HG03521 (cell line): ENCODE measurements around the gene CACNA1C.

Experiments used
- ATAC-seq: cut with Tn5 transposase; IDR thresholded peaks from one replicate; pipeline ENCODE4 v1.9.1; 2021; ENCODE audit warnings: mild to moderate bottlenecking, moderate library complexity; ENCODE audit not compliant: unreplicated experiment

The CACNA1C gene

GRCh38 chr12:2309647-2310046, 256.9 kb downstream of the CACNA1C start:
- no peak for ATAC-seq

- ATAC-seq: no peak
Observed at GRCh38 chr12:2311020-2311778, 258.4 kb downstream of the CACNA1C start.

DNA sequence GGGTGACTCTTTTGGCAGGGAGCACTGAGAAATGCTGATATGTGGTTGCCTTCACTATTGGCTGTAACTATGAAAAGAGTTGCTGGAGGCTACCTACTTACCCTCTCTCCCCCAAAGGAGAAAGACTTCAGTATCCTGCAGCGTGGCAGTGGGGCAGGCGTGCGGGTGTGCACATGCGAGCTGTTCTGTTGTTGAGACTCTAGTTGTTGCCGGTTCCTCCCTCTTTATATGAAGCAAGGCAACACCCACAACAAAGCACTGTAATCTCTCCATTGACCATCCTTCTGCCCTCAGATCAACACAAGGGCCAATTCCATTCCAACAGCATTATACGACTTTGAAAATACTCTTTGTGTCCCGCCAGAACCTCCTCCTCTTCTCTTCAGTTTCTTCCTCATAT, 259.4 kb downstream of the CACNA1C start:
- no peak for ATAC-seq

- ATAC-seq: no peak
Observed at GRCh38 chr12:2312770-2313169, 260.0 kb downstream of the CACNA1C start.

DNA sequence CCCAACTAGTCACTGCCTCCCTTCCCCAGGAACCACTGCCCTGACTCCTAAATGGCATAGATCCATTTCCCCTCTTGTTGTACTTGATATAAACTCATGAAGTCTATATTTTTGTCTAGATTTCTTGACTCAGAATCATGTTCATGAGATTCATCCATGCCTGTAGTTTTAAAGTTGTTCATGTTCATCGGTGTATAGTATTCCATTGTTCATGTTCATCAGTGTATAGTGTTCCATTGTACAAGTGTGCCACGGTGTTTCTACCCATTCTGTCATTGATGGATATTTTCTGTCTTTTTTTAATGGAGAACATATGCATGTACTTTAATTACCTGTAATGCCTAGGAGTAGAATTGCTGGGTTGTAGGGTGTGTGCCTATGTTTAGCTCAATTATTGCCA, 261.7 kb downstream of the CACNA1C start:
- ATAC-seq: no peak

DNA sequence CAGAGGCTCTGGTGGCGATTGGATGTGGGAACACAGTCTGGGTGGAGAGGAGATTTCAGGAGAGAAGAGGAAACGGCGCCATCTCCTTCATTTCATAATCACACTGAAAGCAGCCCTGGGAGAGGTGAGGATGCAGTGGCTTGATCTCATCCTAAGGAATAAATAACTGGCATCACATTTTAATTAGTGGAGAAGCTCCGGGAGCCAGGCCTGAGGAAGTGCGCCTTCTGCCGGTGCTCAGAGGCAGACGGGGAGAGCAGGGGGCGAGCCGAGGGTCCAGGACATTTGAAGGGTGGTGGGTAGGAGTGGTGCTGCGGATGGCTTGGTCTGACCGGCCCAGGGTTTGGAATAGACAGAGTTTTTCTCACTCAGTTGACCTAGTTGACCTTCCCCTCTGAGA, 265.0 kb downstream of the CACNA1C start:
- ATAC-seq: no peak

DNA sequence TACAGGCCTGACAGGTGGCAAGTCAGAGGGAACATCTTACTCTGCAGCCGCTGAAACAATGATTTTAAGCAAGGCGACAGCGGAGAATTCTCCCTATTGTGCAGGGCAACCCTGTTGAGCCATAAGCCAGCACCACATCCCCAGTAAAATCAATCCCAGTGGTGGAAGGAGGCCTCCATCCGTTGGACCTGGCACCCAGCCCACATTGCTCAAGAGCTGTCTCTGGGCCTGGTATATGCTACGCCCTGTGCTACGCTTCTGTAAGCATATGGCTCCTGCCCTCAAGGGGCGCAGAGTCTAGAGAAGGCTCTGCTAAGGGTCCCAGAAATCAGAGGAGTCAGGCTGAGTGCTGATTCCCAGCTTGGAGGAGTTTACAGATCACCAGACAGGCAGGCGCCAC, 265.5 kb downstream of the CACNA1C start:
- no peak for ATAC-seq

DNA sequence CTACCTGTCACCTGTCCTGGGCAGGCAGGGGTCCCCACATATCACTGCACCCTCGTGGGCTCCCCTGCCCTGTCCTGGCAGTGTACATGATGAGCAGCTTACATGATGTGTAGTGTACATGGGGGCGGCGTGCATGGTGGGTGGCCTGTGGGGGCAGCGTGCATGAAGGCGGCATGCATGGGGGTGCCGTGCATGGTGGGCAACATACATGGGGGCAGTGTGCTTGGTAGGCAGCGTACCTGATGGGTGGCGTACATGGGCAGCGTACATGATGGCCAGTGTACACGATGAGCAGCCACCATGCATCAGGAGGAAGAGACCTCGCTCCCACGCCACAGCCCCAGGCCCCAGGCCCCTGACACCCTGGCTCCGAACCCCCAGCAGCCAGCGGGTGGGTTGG, 266.3 kb downstream of the CACNA1C start:
- no peak for ATAC-seq

GRCh38 chr12:2319737-2320506, 267.1 kb downstream of the CACNA1C start:
- no peak for ATAC-seq

GRCh38 chr12:2320841-2321240, 268.1 kb downstream of the CACNA1C start:
- no peak for ATAC-seq

DNA sequence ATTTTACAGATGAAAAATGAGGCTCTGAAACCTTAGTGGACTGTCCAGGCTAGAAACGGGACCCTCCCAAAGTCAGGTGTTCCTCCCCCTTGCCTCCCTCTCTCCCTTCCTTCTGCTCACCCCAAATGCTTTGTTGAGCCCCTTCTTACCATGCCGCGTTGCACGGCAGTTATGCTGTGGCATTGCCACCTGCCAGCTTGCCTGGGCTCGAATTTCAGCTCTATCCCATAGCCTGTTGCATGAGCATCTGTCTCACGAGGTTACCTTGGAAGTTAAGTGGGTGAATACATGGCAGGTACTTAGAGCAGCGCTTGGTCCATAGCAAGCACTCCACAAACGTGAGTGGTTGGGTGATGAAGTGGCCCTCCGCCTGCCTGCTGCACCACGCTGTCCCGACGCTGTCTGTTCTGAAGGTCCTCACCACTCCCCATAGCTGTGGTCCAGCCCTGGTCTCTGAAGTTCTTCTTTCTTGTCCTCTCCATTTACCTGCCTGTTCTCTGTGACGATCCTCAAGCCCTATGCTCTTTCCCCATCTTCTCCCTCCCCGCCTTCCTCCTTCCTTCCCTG, 269.9 kb downstream of the CACNA1C start:
- no peak for ATAC-seq

GRCh38 chr12:2323532-2324255, 270.9 kb downstream of the CACNA1C start:
- no peak for ATAC-seq

GRCh38 chr12:2324387-2324786, 271.6 kb downstream of the CACNA1C start:
- ATAC-seq: no peak

DNA sequence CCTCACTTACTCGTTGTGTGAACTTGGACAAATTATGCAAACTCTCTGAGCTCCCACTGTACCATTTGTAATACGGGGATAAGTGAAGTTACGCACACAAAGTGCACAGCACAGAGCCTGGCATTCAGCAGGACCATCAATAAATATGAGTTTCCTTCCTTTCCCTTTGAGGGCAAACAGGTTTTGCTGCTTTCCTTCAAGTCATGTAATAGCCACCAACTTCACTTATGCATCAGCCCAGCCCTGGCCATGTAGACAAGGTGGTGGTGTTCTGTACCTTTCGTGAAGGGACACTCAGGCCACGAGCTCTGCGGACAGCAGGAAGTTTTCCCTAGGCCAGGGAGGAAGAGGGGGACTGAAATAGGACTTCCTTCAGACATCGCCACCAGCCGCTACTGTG, 272.7 kb downstream of the CACNA1C start:
- no peak for ATAC-seq

DNA sequence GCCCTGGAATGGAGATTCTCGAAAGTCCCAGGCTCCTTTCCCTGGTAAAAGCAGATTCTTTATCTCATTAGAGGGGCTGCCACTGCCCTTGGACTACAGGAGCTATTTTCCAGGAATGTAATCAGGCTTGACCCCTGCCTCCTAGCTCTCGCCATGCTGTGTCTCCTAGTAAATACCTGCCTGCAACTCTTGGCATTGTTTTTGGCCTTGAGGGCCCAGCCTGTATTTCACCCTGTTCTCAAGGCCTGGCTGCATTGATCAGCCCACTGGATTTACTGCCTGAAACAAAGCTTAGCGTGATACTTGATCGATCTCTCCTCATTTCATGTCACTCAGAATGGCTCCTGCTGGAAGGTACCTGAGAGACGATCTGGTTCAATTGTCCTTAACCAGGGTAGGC, 273.7 kb downstream of the CACNA1C start:
- no peak for ATAC-seq

- ATAC-seq: no peak
Observed at GRCh38 chr12:2328661-2329060, 275.9 kb downstream of the CACNA1C start.

DNA sequence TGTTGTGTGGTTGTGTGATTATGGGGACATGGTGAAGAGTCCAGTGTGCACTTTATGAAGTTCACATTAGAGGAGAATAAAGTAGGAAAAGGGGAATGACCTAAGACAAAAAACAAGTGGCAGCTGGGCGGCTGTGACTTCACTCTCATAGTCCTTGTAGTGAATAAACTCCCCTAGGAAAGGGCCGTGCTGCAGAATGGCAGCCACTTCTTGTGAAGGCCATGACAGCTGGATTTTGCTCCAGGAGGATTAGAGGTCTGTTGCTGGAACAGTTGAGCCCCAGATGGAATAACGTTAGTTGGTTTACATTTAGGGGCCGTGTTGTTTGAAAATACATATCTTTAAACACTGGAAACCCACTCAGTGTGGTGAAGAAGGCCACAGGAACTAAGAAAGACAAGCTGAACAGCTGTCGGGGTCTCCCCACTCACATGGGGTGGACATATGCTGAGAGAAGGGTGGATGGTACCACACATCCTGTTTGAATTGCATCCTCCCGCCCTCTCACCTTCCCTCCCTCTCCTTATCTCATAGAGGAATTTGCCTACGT, 276.9 kb downstream of the CACNA1C start:
- ATAC-seq: no peak

DNA sequence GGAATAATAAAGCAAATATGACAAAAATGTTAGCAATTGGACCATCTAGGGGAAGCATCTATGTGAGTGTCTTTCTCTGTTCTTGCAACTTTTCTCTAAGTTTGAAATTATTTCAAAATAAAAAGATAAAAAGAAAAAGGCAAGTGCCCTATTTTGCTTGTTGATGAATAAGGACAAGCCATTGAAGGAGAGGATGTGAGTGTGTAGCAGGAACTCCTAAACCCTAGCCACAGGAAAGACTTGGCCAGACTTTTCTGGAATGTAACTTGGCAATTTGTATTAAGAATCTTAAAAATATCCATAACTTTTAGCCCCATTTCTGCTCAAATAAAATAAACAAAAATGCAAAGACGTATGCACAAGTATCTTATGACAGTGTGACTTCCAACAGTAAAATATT, 279.4 kb downstream of the CACNA1C start:
- no peak for ATAC-seq

DNA sequence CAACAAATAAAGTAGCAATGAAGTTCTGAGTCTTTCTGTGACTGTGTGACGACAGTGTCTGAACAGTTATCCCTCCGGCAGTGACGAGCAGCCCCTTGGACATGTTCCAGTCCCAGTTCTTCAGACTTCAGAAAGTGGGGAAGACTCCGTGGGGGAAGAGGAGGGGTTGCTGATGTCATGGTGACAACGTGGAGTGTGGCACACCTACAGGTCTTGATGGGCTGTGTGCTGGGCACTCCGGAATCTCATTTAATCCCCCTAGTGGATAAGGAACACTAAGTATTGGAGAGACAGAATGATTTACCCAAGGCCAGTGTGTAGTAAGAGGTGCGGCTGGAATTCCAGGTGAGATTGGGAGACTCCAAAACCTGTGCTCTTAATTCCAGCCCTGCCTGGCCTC, 280.2 kb downstream of the CACNA1C start:
- ATAC-seq: no peak

DNA sequence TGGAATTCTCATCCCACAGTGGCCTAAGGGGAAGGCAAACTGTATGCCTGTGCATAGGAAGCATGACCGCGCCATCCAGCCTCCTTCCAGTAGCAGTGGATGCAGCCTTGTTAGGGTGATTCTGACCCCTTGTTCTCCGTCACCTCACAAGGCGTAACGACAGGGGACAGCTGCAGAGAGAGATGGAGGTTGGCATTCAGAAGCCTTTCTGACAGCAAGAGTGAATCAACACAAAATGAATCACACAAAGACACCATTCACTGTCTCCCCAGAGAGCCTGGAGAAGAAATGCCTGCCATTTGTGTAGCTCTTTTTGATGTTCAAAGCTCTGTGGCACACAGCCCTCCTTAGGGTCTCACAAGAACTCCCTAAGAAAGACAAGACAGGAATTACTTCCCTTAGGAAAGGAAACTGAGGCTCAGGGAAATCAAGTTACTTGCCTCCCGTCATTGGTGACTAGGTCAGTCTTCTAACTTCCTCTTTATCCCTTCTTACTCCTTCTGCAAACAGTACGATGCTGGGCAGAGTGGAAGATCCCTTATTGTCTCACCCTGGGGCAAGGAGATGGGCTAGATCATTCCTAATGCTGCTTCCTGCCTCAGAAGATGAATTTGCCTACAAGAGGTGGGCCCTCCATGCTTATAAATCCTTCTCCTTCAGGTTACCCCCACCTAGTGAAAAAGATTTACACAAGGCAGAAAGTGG, 280.9 kb downstream of the CACNA1C start:
- no peak for ATAC-seq

DNA sequence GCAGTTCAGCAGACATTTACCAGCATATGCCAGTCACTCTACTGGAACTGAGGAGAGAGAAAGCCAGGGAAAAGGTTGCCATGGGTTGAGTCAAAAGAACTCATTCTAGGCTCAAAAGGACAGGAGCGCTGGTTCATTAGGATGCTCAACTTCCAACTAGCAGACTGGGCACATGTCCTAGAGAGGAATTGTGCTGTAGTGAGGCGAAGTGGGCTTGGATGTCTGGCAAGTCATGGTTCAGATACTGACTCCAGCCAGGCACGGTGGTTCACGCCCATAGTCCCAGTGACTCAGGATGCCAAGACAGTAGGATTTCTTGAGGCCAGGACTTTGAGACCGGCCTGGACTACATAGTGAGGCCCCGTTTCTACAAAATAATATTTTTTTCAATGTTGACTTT, 281.5 kb downstream of the CACNA1C start:
- ATAC-seq: no peak
